HG02938 (cell line): Measurements from ENCODE around the gene IFI27.
"Not testable (repeated sequence)": the region's sequence is repeated elsewhere in the genome, so short reads cannot be mapped to it uniquely, and the experiment has no call there.

ENCODE experiments used
- ATAC-seq: cut with Tn5 transposase; IDR thresholded peaks from one replicate; pipeline ENCODE4 v1.9.1; 2021; ENCODE audit warnings: mild to moderate bottlenecking, moderate library complexity; ENCODE audit not compliant: unreplicated experiment

The IFI27 gene

GRCh38 chr14:94145902-94146527 lies 35.5 kb downstream of the IFI27 start:
- ATAC-seq = no peak

GRCh38 chr14:94152676-94153075 lies 42.1 kb downstream of the IFI27 start:
- ATAC-seq = no peak

GRCh38 chr14:94153750-94154342 lies 43.3 kb downstream of the IFI27 start:
- ATAC-seq = no peak

- ATAC-seq = not testable (repeated sequence)
These were observed 45.6 kb downstream of the IFI27 start for GRCh38 chr14:94156143-94156542.

GRCh38 chr14:94157197-94157596 lies 46.7 kb downstream of the IFI27 start:
- ATAC-seq = no peak

- no peak for ATAC-seq
These were observed 47.8 kb downstream of the IFI27 start for GRCh38 chr14:94158239-94158883.

- no peak for ATAC-seq
These were observed 50.5 kb downstream of the IFI27 start for GRCh38 chr14:94161058-94161457.

- ATAC-seq = no peak
These were observed 51.4 kb downstream of the IFI27 start for GRCh38 chr14:94161981-94162380.

GRCh38 chr14:94162466-94162865 lies 51.9 kb downstream of the IFI27 start:
- no peak for ATAC-seq

- no peak for ATAC-seq
These were observed 53.3 kb downstream of the IFI27 start for GRCh38 chr14:94163796-94164195.

GRCh38 chr14:94164685-94165431 lies 54.3 kb downstream of the IFI27 start:
- ATAC-seq = no peak

GRCh38 chr14:94165744-94166143 lies 55.2 kb downstream of the IFI27 start:
- ATAC-seq = no peak
